GM19023 (cell line): ENCODE data around the gene SERTAD3.
"Not testable (repeated sequence)": the region's sequence is repeated elsewhere in the genome, so short reads cannot be mapped to it uniquely, and the experiment has no call there.

Source experiments
- ATAC-seq: cut with Tn5 transposase; IDR thresholded peaks from one replicate; pipeline ENCODE4 v1.9.1; 2021; ENCODE audit warnings: mild to moderate bottlenecking, moderate library complexity; ENCODE audit not compliant: unreplicated experiment

SERTAD3 gene

GRCh38 chr19:40428197-40428596, 15.9 kb downstream of the SERTAD3 start:
- not testable (repeated sequence) for ATAC-seq

DNA sequence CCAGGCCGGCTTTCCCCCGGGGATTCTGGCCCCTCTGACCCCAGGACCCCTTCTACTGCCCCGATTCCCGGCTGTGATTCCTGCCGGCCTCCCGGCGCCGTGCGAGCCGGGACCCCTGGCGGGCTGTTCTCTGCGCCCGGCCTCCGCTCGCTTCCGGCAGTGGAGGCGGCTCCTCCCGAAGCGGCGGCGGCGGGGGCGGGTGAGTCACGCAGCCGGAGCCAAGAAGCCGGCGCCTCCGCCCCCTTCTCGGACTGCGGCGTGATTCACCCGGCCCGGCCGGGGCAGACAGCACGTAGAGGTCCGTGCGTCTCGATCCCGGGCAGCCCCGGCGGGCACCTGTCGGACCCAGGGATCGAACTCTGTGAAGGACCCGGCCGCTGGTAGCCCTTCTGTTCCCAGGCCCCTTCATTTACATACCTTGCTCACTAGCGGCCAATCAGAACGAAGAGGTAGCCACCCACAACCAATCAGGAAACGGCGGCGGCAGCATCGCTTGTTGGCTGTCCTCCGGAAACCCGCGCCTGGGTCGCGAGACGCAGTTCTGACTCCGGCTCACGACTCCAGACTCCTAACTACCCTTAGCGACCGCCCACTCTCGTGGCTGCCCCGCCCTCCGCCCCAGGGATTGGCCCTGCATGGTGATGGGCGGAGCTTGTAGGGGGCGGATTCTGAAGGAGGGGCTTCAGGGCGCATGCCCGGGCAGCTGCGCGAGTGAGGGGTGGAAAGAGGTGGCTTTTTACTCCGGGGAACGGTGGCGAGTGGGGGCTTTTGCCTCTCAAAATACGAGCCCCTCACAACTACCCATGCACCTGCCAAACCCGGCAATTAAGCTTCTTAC, 18.5 kb downstream of the SERTAD3 start, which contains the start of gene SERTAD1:
TSS of gene SERTAD1 (minus strand) at position 543 of the 838 bp plus-strand sequence. CDS start 2,446 bp downstream, outside the sequence.
- ATAC-seq = peak; percentile 83

DNA sequence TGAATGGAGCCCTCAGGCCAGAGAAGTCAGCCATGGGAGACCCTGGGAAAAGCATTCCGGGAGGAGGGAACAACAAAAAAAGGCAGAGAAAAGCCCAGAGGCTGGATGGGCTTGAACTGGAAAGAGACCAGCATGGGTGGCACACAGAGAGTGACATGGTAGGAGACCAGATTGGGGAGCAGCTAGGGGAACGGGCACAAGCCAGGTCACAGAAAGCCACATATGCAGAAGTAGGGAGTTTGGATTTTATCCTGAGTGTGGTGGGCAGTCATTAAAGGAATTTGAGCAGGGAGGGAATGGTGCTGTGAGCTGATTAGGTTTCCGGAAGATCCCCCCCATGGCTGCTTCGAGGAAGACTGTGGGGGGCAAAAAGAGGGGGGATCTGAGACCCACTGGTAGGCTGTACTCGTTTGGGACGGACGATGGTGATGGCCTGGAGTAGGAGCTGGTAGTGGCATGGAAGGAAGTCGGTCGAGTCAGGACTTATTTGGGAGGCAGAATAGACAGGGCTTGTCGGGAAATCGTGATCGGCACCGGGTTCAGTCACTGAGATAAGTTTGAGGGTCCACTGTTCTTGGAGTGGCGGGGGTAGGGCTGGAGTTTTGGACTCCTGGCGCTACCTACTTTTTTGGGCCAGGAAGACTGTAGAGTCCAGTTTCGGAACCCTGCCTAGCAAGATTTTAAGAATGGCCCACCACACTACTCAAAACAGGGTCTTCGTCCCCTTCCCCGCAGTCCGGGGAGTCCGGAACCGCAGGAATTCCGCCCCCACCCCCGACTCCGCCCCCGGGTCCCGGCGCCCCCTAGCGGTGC, 19.3 kb downstream of the SERTAD3 start:
- no peak for ATAC-seq

GRCh38 chr19:40423938-40424337, 20.2 kb downstream of the SERTAD3 start:
- no peak for ATAC-seq

DNA sequence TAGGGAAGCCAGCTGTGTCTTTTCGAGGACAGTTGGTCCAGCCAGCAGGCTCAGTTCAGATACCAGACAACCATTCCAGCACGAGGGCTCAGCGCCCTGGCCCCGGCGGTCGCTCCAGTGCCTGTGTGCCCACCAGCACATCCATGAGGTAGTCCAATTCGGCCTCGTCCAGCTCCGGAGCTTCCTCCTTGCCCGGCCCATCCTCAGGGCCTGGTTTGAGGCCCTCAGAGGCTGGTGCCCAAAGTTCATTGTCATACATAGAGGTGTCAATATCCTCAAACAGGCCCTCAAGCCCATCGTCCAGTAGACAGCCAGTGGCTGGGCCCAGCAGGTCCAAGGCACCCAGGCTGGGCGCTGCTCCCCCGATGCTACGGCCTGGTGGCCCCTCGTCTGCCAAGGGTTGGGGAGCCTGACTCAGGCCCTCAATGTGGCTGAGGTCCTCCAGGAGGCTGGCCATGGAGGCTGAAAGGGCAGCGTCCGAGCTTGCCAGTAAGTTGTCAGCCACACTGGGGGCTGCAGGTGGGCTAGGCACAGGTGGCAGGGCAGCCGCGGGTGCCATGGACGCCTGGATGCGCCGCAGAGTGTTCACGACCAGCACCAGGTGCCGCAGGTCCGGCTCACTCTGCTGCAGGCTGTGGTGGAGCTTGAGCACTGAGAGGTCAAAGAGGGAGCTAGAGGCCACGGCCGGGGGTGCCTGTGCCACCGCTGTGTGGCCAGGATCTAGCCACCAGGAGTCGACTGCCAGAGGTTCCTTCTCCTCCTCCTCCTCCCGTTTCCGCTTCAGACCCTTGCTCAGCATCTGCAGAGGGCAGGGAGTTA, 21.2 kb downstream of the SERTAD3 start:
- ATAC-seq = no peak

- ATAC-seq = no peak
Observed at GRCh38 chr19:40421993-40422747, 22.0 kb downstream of the SERTAD3 start.

- ATAC-seq = peak; percentile 41
Observed at GRCh38 chr19:40420766-40421765, 23.1 kb downstream of the SERTAD3 start.

- ATAC-seq = no peak
Observed at GRCh38 chr19:40420451-40420765, 23.7 kb downstream of the SERTAD3 start.

DNA sequence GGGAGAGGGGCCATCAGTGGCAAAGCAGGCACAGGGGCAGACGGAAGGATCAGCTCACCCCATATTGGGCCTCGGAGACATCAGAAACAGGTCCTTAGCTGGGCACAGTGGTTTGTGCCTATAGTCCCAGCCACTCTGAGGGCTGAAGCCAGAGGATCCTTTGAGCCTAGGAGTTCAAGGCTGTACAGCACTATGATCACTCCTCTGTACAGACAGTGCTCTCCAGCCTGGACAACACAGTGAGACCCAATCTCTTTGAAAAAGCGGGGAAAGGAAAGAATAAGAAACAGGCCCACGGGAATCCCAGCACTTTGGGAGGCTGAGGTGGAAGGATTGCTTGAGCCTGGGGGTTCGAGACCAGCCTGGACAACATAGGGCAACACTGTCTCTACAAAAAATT, 24.4 kb downstream of the SERTAD3 start:
- ATAC-seq = no peak

DNA sequence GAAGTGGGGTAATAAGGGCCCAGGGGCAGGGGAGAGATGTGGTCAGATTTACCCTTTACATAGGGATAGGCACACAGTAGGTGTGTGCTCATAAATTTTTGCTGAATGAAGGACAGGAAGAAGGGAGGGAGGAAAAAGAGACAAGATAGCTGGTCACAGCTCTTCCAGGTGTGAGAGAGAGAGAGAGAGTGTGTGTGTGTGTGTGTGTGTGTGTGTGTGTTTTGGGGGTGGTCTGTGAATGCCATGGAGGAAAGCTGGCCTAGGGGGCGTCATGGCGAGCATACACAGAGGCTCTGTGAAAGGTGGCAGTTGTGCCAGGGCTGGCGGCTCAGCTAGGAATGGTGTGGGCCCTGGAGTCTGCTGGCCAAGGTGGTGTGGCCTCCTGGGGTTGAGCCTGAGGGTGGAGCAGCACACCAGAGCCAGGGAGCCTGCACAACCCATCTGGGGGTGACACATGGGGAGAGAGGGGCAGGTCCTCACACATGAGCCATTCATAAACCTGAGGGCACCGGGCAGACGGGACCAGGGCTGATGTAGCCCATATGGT, 25.0 kb downstream of the SERTAD3 start:
- ATAC-seq = no peak

DNA sequence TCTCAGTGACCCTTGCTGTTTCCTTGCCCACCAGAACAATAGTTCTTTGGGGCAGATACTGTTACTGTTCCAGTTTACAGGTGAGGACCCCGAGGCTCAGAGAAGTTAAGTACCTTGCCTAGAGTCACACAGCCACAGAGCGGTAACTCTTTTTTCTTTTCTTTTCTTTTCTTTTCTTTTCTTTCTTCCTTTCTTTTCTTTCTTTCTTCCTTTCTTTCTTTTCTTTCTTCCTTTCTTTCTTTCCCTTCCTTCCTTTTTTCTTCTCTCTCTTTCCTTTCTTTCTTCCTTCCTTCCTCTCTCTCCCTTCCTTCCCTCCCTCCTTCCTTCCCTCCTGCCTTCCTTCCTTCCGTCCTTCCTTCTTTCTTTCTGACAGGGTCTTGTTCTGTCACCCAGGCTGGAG, 26.1 kb downstream of the SERTAD3 start:
- no peak for ATAC-seq

GRCh38 chr19:40417643-40417981, 26.5 kb downstream of the SERTAD3 start:
- ATAC-seq = no peak

DNA sequence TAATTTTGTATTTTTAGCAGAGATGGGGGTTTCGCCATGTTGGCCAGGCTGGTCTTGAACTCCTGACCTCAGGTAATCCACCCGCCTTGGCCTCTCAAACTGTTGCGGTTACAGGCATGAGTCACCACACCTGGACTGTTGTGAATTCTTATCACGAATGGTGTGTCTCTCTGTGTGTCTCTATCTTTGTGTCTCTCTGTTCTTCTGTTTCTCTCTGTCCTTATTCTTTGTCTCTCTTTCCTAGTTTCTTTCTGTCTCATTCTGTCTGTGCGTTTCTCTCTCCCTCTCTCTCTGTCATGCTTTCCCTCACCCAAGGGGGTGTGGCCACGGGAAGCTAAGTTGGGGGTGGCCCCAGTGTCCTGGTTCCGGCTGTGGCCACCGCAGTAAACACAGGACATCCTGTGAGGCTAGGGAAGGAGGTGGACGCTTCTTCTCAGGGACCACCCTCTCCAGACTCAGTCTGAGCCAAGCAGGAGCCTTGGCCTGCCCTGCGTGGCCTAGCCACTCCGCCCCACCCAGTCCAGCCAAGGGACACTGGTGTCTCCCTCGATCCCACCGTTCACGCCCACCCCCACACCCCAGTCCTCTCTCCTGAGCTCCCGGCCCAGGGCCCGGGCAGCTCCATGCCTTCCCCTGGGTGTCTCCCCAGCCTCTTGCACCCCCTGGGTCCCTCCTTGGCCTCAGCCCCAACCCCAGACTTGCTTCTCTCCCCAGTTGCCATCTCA, 27.1 kb downstream of the SERTAD3 start:
- ATAC-seq = no peak

GRCh38 chr19:40415768-40416167, 28.4 kb downstream of the SERTAD3 start:
- no peak for ATAC-seq

- no peak for ATAC-seq
Observed at GRCh38 chr19:40414542-40415535, 29.3 kb downstream of the SERTAD3 start.

DNA sequence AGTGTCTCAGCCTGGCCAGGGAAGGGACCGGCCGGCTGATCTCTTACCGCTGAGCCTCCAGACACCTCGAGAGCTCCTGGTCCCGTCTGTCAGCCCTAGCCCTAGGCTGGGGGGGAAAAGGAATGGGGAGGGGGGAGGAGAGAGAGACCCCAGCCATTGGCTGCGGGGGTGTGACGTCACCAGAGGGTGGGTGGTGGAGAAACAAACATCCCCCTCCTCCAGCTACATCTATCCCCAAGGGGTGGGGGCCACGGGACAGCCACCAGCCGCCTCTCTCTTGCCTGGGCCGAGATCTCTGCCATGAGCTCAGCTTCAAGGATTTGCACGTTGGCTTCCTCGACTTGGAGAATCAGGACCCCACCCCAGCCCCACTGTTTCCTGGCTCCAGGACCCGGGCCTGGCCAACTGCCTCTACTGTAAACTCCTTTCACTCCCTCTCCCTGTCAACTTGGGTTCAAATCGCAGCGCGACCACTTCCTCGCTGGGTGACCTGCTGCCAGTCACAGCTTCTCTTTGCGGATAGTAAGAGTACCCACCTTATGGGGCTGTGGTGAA, 30.8 kb downstream of the SERTAD3 start, which contains the start of gene PRX:
TSS of gene PRX (minus strand) at position 88 of the 555 bp plus-strand sequence. CDS start 5,446 bp downstream, outside the sequence.
- no peak for ATAC-seq

DNA sequence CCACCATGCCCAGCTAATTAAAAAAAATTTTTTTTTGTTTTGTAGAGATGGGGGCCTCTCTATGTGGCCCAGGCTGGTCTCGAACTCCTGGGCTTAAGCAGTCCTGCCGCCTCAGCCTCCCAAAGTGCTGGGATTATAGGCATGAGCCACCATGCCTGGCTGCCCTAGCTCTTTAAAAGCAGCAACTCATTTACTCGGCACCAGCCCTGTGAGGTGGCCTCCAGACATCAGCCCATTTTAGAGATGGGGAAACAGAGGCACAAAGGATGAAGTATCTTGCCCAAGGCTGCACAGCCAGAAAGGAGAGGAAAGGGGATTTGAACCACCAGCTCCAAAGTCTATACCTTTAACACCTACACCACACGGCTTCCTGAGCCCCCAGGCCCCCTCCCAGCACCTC, 31.3 kb downstream of the SERTAD3 start:
- no peak for ATAC-seq
